A673 (cell line): ENCODE results near the gene SH2D2A.

Experiments
- CTCF ChIP-seq: fragments of 300-800, 200-600 bp; sonication (generic); conservative IDR thresholded peaks from 2 replicates; pipeline ENCODE4 v1.5.1; 2017; ENCODE audit warnings: low read depth, mild to moderate bottlenecking, antibody characterized with exemption, low read length, moderate library complexity, mixed read lengths
- EZH2 ChIP-seq: fragments of 200-600 bp; sonication (generic); IDR thresholded peaks from 2 replicates; pipeline ENCODE4 v1.6.1; 2017; ENCODE audit warnings: borderline replicate concordance, low read depth, mild to moderate bottlenecking, mixed read lengths, antibody characterized with exemption, low read length; ENCODE audit not compliant: poor library complexity, severe bottlenecking

- TF ChIP-seq EZH2 (no peak), CTCF (no peak)
These were observed 4.2 kb downstream of the SH2D2A start for GRCh38 chr1:156812293-156812990.
